Peyer's patch (tissue), 4 donors: ENCODE data around the gene RERE. TPM values are rescaled to one million over a fixed set of nuclear protein-coding genes. Genes with fewer than 3 reads are reported as not detected.

Source experiments
- DNase-seq, 3 donors: peaks; one replicate each; pipeline ENCODE4 v3.0.0-alpha.2; 2017 to 2019
- H3K27ac ChIP-seq, 4 donors: fragments of 200-600 bp; sonication (generic); one replicate each; pipeline ENCODE4 v1.5.1; 2016 to 2019
- H3K27me3 ChIP-seq, 2 donors: fragments of 200-600 bp; sonication (generic); one replicate each; pipeline ENCODE4 v1.5.1; 2019
- H3K36me3 ChIP-seq, 3 donors: fragments of 200-600 bp; sonication (generic); one replicate each; pipeline ENCODE4 v1.5.1; 2016 to 2019
- H3K4me1 ChIP-seq, 4 donors: fragments of 200-600 bp; sonication (generic); one replicate each; pipeline ENCODE4 v1.5.1; 2016 to 2019
- H3K4me3 ChIP-seq, 4 donors: fragments of 200-600 bp; sonication (generic); 1 replicate in 3 of 4; 2 replicates in 1 of 4; pipeline ENCODE4 v1.5.1; 2016 to 2019; ENCODE audit warnings: mild to moderate bottlenecking in 1 of 4
- H3K9me3 ChIP-seq, 4 donors: fragments of 200-600 bp; sonication (generic); one replicate each; pipeline ENCODE4 v1.5.1; 2016 to 2019; ENCODE audit warnings: mild to moderate bottlenecking in 1 of 4
- CTCF ChIP-seq, 6 experiments: fragments of 450-650 bp in 4 of 6; fragments of 200-600 bp in 2 of 6; sonication (generic) in 1 of 6; IDR thresholded peaks; one replicate each; pipeline ENCODE4 v1.5.1; 2017 to 2019; ENCODE audit warnings: antibody characterized with exemption in 6 of 6, mild to moderate bottlenecking in 3 of 6, moderate library complexity in 1 of 6
- POLR2A ChIP-seq, 2 donors: fragments of 450-650 bp; IDR thresholded peaks; one replicate each; pipeline ENCODE4 v1.5.1; 2017; ENCODE audit warnings: antibody characterized with exemption in 2 of 2, mild to moderate bottlenecking in 2 of 2, moderate library complexity in 2 of 2
- total RNA-seq, 4 donors: library from RNA; depleted of rRNA; stranded (reverse); fragments of >200 nt; gene quantifications; one replicate each; pipeline ENCODE4 v1.1.0, GENCODE V29; 2016

RERE gene
- total RNA-seq, 4 donors from 2014 or later, result 98.5 to 528 (median 110) TPM

- Histone ChIP-seq H3K4me3 (no peak overlapping the region), H3K27me3 (no peaks in the 10 kb centered on the region), H3K4me1 (peaks cover 0 to 18% (median 7%) of the 10 kb centered on the region in 4 donors), H3K9me3 (no peaks in the 10 kb centered on the region), H3K27ac (no peak overlapping the region), H3K36me3 (no peaks in the 10 kb centered on the region)
- TF ChIP-seq POLR2A (IDR thresholded peaks at IDR 0.05) (no peak), CTCF (IDR thresholded peaks at IDR 0.05) (no peak)
- DNase-seq, result no peak
Measured at GRCh38 chr1:8717148-8717547, 100.3 kb downstream of the RERE start.

- H3K4me3 ChIP-seq, result no peak overlapping the region
- H3K36me3 ChIP-seq, result no peaks in the 10 kb centered on the region
- H3K9me3 ChIP-seq, result no peaks in the 10 kb centered on the region
- no peak for DNase-seq
- no peaks in the 10 kb centered on the region for H3K27me3 ChIP-seq
- H3K4me1 ChIP-seq, result peaks cover 0 to 22% (median 7%) of the 10 kb centered on the region in 4 donors
- no peak overlapping the region for H3K27ac ChIP-seq
- TF ChIP-seq CTCF (IDR thresholded peaks at IDR 0.05) (no peak), POLR2A (IDR thresholded peaks at IDR 0.05) (no peak)
Measured at GRCh38 chr1:8716238-8716637, 101.2 kb downstream of the RERE start.

- Histone ChIP-seq H3K27me3 (no peaks in the 10 kb centered on the region), H3K9me3 (no peaks in the 10 kb centered on the region), H3K36me3 (no peaks in the 10 kb centered on the region), H3K27ac (no peak overlapping the region), H3K4me1 (peaks cover 0 to 22% (median 7%) of the 10 kb centered on the region in 4 donors), H3K4me3 (no peak overlapping the region)
- DNase-seq, result no peak
- TF ChIP-seq POLR2A (IDR thresholded peaks at IDR 0.05) (no peak), CTCF (IDR thresholded peaks at IDR 0.05) (no peak)
Measured at GRCh38 chr1:8714173-8714572, 103.3 kb downstream of the RERE start.

- Histone ChIP-seq H3K9me3 (no peaks in the 10 kb centered on the region), H3K4me1 (peaks cover 0 to 22% (median 7%) of the 10 kb centered on the region in 4 donors), H3K27ac (peak overlapping the region; percentile 50 to 69 (median 56)), H3K27me3 (no peaks in the 10 kb centered on the region), H3K4me3 (peak overlapping the region in 1 of 4 donors; percentile 6), H3K36me3 (no peaks in the 10 kb centered on the region)
- no peak for TF ChIP-seq CTCF (IDR thresholded peaks at IDR 0.05)
- no peak for TF ChIP-seq POLR2A (IDR thresholded peaks at IDR 0.05)
- DNase-seq, result no peak
Measured at GRCh38 chr1:8712413-8713231, 104.8 kb downstream of the RERE start.

- H3K27ac ChIP-seq, result peak overlapping the region; percentile 50 to 69 (median 56)
- no peak overlapping the region for H3K4me3 ChIP-seq
- DNase-seq, result no peak
- no peaks in the 10 kb centered on the region for H3K9me3 ChIP-seq
- peaks cover 0 to 22% (median 7%) of the 10 kb centered on the region in 4 donors for H3K4me1 ChIP-seq
- no peaks in the 10 kb centered on the region for H3K27me3 ChIP-seq
- TF ChIP-seq CTCF (IDR thresholded peaks at IDR 0.05) (no peak), POLR2A (IDR thresholded peaks at IDR 0.05) (no peak)
- no peaks in the 10 kb centered on the region for H3K36me3 ChIP-seq
Measured at GRCh38 chr1:8711873-8712412, 105.5 kb downstream of the RERE start.
